Measurements from ENCODE around the gene CADM1. TPM values are rescaled to one million over a fixed set of nuclear protein-coding genes. Genes with fewer than 3 reads are reported as not detected.

The CADM1 gene
- polyA plus RNA-seq, 1 donor (not counting 4 experiments of a cell fraction or from before 2014, with no cell fraction given) = 9.5 TPM

DNA sequence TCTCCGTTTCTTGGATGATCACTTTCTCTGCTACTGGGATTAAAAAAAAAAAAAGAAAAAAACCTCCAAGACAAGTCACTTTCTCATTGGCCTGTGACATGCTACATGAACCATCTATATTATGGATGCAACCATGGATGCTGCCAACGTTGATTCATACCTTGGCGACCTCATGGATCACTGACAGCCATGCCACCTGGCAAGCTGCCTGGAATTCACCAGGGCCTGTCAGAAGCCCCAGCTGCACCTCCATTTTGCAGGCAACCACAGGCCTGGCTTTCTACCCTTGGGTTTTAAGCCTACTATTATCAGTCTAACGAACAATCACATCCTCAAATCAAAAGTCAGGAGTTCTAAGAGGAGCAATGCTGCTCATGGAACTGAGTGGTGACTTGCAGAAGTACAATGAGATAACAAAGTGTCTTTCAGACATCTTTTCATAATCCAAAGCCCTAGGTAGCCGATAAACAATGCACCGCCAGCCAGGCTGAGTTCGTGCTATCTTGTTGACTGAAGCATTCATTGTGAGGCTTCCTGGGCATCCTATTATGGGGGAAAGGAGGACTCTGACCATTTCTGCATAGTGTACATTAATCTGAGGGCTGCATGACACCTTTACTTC is 48.0 kb upstream of the CADM1 start:
- no peak for FAIRE-seq
- Histone ChIP-seq H3K4me2 (ENCODE audit: control insufficient read depth, extremely low read depth, insufficient read depth, low read depth, low read length) (no peak overlapping the region), H3K79me2 (ENCODE audit: control insufficient read depth, insufficient read depth, low read length) (no peaks in the 10 kb centered on the region), H3K9me1 (ENCODE audit: control insufficient read depth, extremely low read depth, insufficient read depth, low read length) (no peaks in the 10 kb centered on the region), H2AFZ (ENCODE audit: control insufficient read depth, low read length) (no peak overlapping the region), H3K36me3 (ENCODE audit: control insufficient read depth in 2 of 2, extremely low read depth in 1 of 2, insufficient read depth in 2 of 2, low read length in 2 of 2) (no peaks in the 10 kb centered on the region), H4K20me1 (ENCODE audit: control insufficient read depth, extremely low read depth, insufficient read depth, low read length) (no peaks in the 10 kb centered on the region), H3K9me3 (ENCODE audit: control insufficient read depth, low read depth, low read length) (no peaks in the 10 kb centered on the region), H3K4me3 (ENCODE audit: control insufficient read depth in 2 of 3, extremely low read depth in 1 of 3, insufficient read depth in 2 of 3, low read depth in 1 of 3, low read length in 3 of 3) (no peak overlapping the region), H3K4me1 (ENCODE audit: control insufficient read depth, extremely low read depth, insufficient read depth, low read length) (no peaks in the 10 kb centered on the region), H3K27me3 (ENCODE audit: control insufficient read depth, extremely low read depth, insufficient read depth, low read length) (no peaks in the 10 kb centered on the region), H3K27ac (ENCODE audit: control insufficient read depth, insufficient read depth, low read length) (no peak overlapping the region), H3K9ac (ENCODE audit: control insufficient read depth, extremely low read depth, insufficient read depth, low read length) (no peak overlapping the region)
- no peak for TF ChIP-seq EZH2 (IDR thresholded peaks at IDR 0.05; ENCODE audit: low read length)
- TF ChIP-seq, protein P1, sequence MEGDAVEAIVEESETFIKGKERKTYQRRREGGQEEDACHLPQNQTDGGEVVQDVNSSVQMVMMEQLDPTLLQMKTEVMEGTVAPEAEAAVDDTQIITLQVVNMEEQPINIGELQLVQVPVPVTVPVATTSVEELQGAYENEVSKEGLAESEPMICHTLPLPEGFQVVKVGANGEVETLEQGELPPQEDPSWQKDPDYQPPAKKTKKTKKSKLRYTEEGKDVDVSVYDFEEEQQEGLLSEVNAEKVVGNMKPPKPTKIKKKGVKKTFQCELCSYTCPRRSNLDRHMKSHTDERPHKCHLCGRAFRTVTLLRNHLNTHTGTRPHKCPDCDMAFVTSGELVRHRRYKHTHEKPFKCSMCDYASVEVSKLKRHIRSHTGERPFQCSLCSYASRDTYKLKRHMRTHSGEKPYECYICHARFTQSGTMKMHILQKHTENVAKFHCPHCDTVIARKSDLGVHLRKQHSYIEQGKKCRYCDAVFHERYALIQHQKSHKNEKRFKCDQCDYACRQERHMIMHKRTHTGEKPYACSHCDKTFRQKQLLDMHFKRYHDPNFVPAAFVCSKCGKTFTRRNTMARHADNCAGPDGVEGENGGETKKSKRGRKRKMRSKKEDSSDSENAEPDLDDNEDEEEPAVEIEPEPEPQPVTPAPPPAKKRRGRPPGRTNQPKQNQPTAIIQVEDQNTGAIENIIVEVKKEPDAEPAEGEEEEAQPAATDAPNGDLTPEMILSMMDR (optimal IDR thresholded peaks at IDR 0.05 in 1 of 3, IDR thresholded peaks at IDR 0.05 in 1 of 3, conservative IDR thresholded peaks at IDR 0.05 in 1 of 3; ENCODE audit: extremely low read depth in 1 of 3, insufficient read depth in 2 of 3, low read length in 3 of 3) = no peak
- dilution Hi-C loops (cut with MboI; ENCODE audit: extremely low pct_ligation_motif_present, low sequenced_read_pairs) = no loop called here
- DNase-seq (ENCODE audit: low read depth, low spot score) = no peak

DNA sequence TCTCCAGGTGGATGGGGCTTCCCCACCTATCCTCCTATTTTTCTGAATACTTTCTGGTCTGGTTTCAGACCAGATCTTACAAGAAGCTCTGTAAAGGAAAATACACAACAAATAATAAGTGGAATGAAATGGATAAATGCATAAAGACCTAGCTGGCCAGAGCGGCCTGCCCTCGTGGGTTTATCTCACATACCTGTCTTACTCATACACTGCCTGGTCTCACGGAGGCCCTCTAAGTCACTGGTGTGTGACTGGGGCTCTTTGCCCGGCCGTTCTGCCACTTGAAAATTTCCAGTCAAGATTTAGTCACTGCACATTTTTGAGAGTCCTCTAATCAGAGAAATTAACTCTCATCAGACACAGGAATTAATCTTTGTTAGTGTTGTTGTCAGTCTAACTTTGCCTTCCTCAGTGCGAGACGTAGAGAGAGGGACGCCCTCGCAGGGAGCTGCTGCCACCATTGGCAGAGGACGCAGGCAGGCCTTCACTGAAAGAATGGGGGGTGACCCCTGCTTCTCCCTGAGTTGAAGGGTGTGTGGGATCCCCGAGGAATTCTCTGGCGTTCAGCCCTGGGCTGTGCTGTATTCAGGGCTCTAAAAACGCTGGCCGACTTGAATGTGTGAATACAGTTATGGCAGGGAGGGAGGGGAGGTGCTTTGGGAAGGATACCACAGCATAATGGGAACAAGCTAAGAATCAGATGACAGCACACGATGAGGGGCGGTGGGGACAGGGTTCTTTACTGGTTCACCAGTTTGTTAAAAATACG is 46.3 kb upstream of the CADM1 start:
- no peak overlapping the region for H3K4me2 ChIP-seq (ENCODE audit: control insufficient read depth, extremely low read depth, insufficient read depth, low read depth, low read length)
- no peak overlapping the region for H3K4me3 ChIP-seq (ENCODE audit: control insufficient read depth in 2 of 3, extremely low read depth in 1 of 3, insufficient read depth in 2 of 3, low read depth in 1 of 3, low read length in 3 of 3)
- dilution Hi-C loops (cut with MboI; ENCODE audit: extremely low pct_ligation_motif_present, low sequenced_read_pairs) = no loop called here
- H3K4me1 ChIP-seq (ENCODE audit: control insufficient read depth, extremely low read depth, insufficient read depth, low read length) = no peaks in the 10 kb centered on the region
- no peak overlapping the region for H3K27ac ChIP-seq (ENCODE audit: control insufficient read depth, insufficient read depth, low read length)
- H3K9ac ChIP-seq (ENCODE audit: control insufficient read depth, extremely low read depth, insufficient read depth, low read length) = no peak overlapping the region
- H3K79me2 ChIP-seq (ENCODE audit: control insufficient read depth, insufficient read depth, low read length) = no peaks in the 10 kb centered on the region
- no peak overlapping the region for H2AFZ ChIP-seq (ENCODE audit: control insufficient read depth, low read length)
- no peaks in the 10 kb centered on the region for H4K20me1 ChIP-seq (ENCODE audit: control insufficient read depth, extremely low read depth, insufficient read depth, low read length)
- TF ChIP-seq EZH2 (IDR thresholded peaks at IDR 0.05; ENCODE audit: low read length) = no peak
- TF ChIP-seq, protein P1 (optimal IDR thresholded peaks at IDR 0.05 in 1 of 3, IDR thresholded peaks at IDR 0.05 in 1 of 3, conservative IDR thresholded peaks at IDR 0.05 in 1 of 3; ENCODE audit: extremely low read depth in 1 of 3, insufficient read depth in 2 of 3, low read length in 3 of 3) = no peak
- no peaks in the 10 kb centered on the region for H3K27me3 ChIP-seq (ENCODE audit: control insufficient read depth, extremely low read depth, insufficient read depth, low read length)
- no peaks in the 10 kb centered on the region for H3K9me1 ChIP-seq (ENCODE audit: control insufficient read depth, extremely low read depth, insufficient read depth, low read length)
- no peaks in the 10 kb centered on the region for H3K36me3 ChIP-seq (ENCODE audit: control insufficient read depth in 2 of 2, extremely low read depth in 1 of 2, insufficient read depth in 2 of 2, low read length in 2 of 2)
- no peak for FAIRE-seq
- DNase-seq (ENCODE audit: low read depth, low spot score) = no peak
- no peaks in the 10 kb centered on the region for H3K9me3 ChIP-seq (ENCODE audit: control insufficient read depth, low read depth, low read length)

Data from keratinocyte (primary cell).